ENCODE data around the gene CEP131.

CEP131 gene

GRCh38 chr17:81143717-81144422 lies 78.9 kb downstream of the CEP131 start:
- DNase-seq = no peak

- DNase-seq = no peak
These were observed 79.6 kb downstream of the CEP131 start for GRCh38 chr17:81143200-81143527.

GRCh38 chr17:81142301-81143199 lies 80.2 kb downstream of the CEP131 start:
- DNase-seq = peak; percentile 36 to 50

GRCh38 chr17:81140695-81141094 lies 82.1 kb downstream of the CEP131 start:
- no peak for DNase-seq

GRCh38 chr17:81140018-81140417 lies 82.7 kb downstream of the CEP131 start:
- no peak for DNase-seq

All from stimulated activated CD4-positive, alpha-beta T cell treated with anti-CD3 and anti-CD28 coated beads, Interleukin-4, amount 100 ng/mL, for 4 hours (primary cell).